ENCODE measurements around the gene AP5Z1. TPM values are rescaled to one million over a fixed set of nuclear protein-coding genes. Genes with fewer than 3 reads are reported as not detected.

AP5Z1 gene
- polyA plus RNA-seq, 3 donors: 30.8 to 75.2 (median 33.8) TPM

- no peak overlapping the region for H3K4me2 ChIP-seq (replicated peaks; ENCODE audit: extremely low read depth, low read length, poor library complexity, severe bottlenecking)
- Mint-ChIP-seq H3K4me1 (no peaks in the 10 kb centered on the region), H3K4me3 (no peak overlapping the region), H3K27me3 (ENCODE audit: low read depth in 3 of 3) (peaks cover 0 to 5% (median 2%) of the 10 kb centered on the region in 3 donors), H3K36me3 (no peaks in the 10 kb centered on the region), H3K9me3 (peaks cover 0 to 3% (median 0%) of the 10 kb centered on the region in 7 donors), H3K27ac (no peak overlapping the region)
- H3K9me3 ChIP-seq (replicated peaks in 1 of 2; ENCODE audit: control insufficient read depth in 1 of 2, insufficient read depth in 1 of 2, low read length in 2 of 2): no peaks in the 10 kb centered on the region
- no peak overlapping the region for H3K9ac ChIP-seq (ENCODE audit: insufficient read depth, low read length, poor library complexity, severe bottlenecking)
- H3K4me1 ChIP-seq (ENCODE audit: control insufficient read depth in 1 of 2, insufficient read depth in 2 of 2, low read length in 2 of 2): no peaks in the 10 kb centered on the region
- H4K20me1 ChIP-seq (ENCODE audit: insufficient read depth, low read length): no peaks in the 10 kb centered on the region
- no peak for DNase-seq
- no peaks in the 10 kb centered on the region for H3K27me3 ChIP-seq (ENCODE audit: control insufficient read depth in 2 of 2, insufficient read depth in 2 of 2, low read length in 2 of 2)
- H3K27ac ChIP-seq (ENCODE audit: low read depth in 1 of 2, low read length in 2 of 2): no peak overlapping the region
- no peak overlapping the region for H2AFZ ChIP-seq (ENCODE audit: insufficient read depth, low read depth, low read length, poor library complexity, severe bottlenecking)
- intact Hi-C loops (cut with micrococcal nuclease): no loop called here
- 96% methylated on average over 10 of the region's 10 CpGs for WGBS (ENCODE audit: insufficient coverage)
- H3K4me3 ChIP-seq (replicated peaks in 1 of 3; ENCODE audit: low read depth in 2 of 3, low read length in 3 of 3): no peak overlapping the region
- no peaks in the 10 kb centered on the region for H3K79me2 ChIP-seq (ENCODE audit: insufficient read depth, low read length)
- H3K36me3 ChIP-seq (replicated peaks in 1 of 2; ENCODE audit: control insufficient read depth in 1 of 2, insufficient read depth in 2 of 2, low read length in 2 of 2): no peaks in the 10 kb centered on the region
- no peak for TF ChIP-seq CTCF (IDR thresholded peaks at IDR 0.05)
These were observed 25.1 kb downstream of the AP5Z1 start for GRCh38 chr7:4800487-4800886.

GRCh38 chr7:4800926-4801838 lies 25.8 kb downstream of the AP5Z1 start:
- no peaks in the 10 kb centered on the region for H3K4me1 ChIP-seq (ENCODE audit: control insufficient read depth in 1 of 2, insufficient read depth in 2 of 2, low read length in 2 of 2)
- Mint-ChIP-seq H3K36me3 (no peaks in the 10 kb centered on the region), H3K4me1 (no peaks in the 10 kb centered on the region), H3K9me3 (peaks cover 0 to 2% (median 0%) of the 10 kb centered on the region in 7 donors), H3K4me3 (no peak overlapping the region), H3K27ac (no peak overlapping the region), H3K27me3 (ENCODE audit: low read depth in 3 of 3) (peaks cover 1 to 5% (median 5%) of the 10 kb centered on the region in 3 donors)
- H3K36me3 ChIP-seq (replicated peaks in 1 of 2; ENCODE audit: control insufficient read depth in 1 of 2, insufficient read depth in 2 of 2, low read length in 2 of 2): no peaks in the 10 kb centered on the region
- no peak overlapping the region for H3K27ac ChIP-seq (ENCODE audit: low read depth in 1 of 2, low read length in 2 of 2)
- intact Hi-C loops (cut with micrococcal nuclease): no loop called here
- no peak overlapping the region for H2AFZ ChIP-seq (ENCODE audit: insufficient read depth, low read depth, low read length, poor library complexity, severe bottlenecking)
- no peaks in the 10 kb centered on the region for H3K79me2 ChIP-seq (ENCODE audit: insufficient read depth, low read length)
- no peak for DNase-seq
- no peaks in the 10 kb centered on the region for H3K9me3 ChIP-seq (replicated peaks in 1 of 2; ENCODE audit: control insufficient read depth in 1 of 2, insufficient read depth in 1 of 2, low read length in 2 of 2)
- no peaks in the 10 kb centered on the region for H3K27me3 ChIP-seq (ENCODE audit: control insufficient read depth in 2 of 2, insufficient read depth in 2 of 2, low read length in 2 of 2)
- WGBS (ENCODE audit: insufficient coverage): 92% methylated on average over 26 of the region's 27 CpGs
- no peak overlapping the region for H3K9ac ChIP-seq (ENCODE audit: insufficient read depth, low read length, poor library complexity, severe bottlenecking)
- TF ChIP-seq CTCF (IDR thresholded peaks at IDR 0.05): no peak
- no peaks in the 10 kb centered on the region for H4K20me1 ChIP-seq (ENCODE audit: insufficient read depth, low read length)
- H3K4me2 ChIP-seq (replicated peaks; ENCODE audit: extremely low read depth, low read length, poor library complexity, severe bottlenecking): no peak overlapping the region
- no peak overlapping the region for H3K4me3 ChIP-seq (replicated peaks in 1 of 3; ENCODE audit: low read depth in 2 of 3, low read length in 3 of 3)
